HepG2 (cell line): ENCODE data around the gene BDP1. TPM values are rescaled to one million over a fixed set of nuclear protein-coding genes. Genes with fewer than 3 reads are reported as not detected.
"Not testable (repeated sequence)": the region's sequence is repeated elsewhere in the genome, so short reads cannot be mapped to it uniquely, and the experiment has no call there.

Source experiments
- ATAC-seq: fragments of 200-7000 bp; cut with Tn5 transposase; 3 replicates; pipeline ENCODE4 v1.9.1; 2020; ENCODE audit warnings: mild to moderate bottlenecking, moderate library complexity
- BruUV-seq: library from RNA; stranded (reverse); fragments of 400-500 nt; replicated peaks from 2 replicates; lab custom pipeline; 2021; lab: Mats Ljungman, UMichigan
- CTCF ChIA-PET: fragments of 300-600 bp; formaldehyde crosslinking; extraction: SDS; loops from one replicate; lab custom pipeline; 2021; ENCODE audit warnings: low total read pairs, inconsistent platforms, low intra/inter-chr PET ratio; lab: Yijun Ruan, JAX
- POLR2A ChIA-PET: fragments of 350-600 bp; sonication (Branson Sonifier 250); formaldehyde crosslinking; loops from one replicate; lab custom pipeline; 2020; ENCODE audit warnings: antibody characterized with exemption, inconsistent platforms; lab: Yijun Ruan, JAX
- DNase-seq: peaks from one replicate; pipeline ENCODE4 v3.0.0-alpha.2; 2015; ENCODE audit warnings: low spot score
- FAIRE-seq: peaks from 3 replicates; lab custom pipeline; 2011; peaks lifted over from hg19 to GRCh38; lab: Jason Lieb, UNC
- H2AFZ ChIP-seq: one replicate; pipeline ENCODE4 v1.6.1; 2011; ENCODE audit warnings: low read length, inconsistent platforms
- H3K27ac ChIP-seq: fragments of 300-600 bp; 3 replicates; pipeline ENCODE4 v1.8.0; 2011; ENCODE audit warnings: mixed run types, mild to moderate bottlenecking, mixed read lengths, low read length, inconsistent platforms; ENCODE audit not compliant: insufficient read depth; ENCODE audit errors: extremely low read length
- H3K27me3 ChIP-seq, 2 experiments: fragments of 200-600 bp in 1 of 2; 2 replicates in 1 of 2; 3 replicates in 1 of 2; pipeline versions ENCODE4 v1.6.0 to v1.8.0; 2011; ENCODE audit warnings: low read length in 2 of 2, mild to moderate bottlenecking in 2 of 2, moderate library complexity in 2 of 2, inconsistent platforms in 1 of 2; ENCODE audit not compliant: insufficient read depth in 2 of 2, control insufficient read depth in 1 of 2
- H3K36me3 ChIP-seq, 2 experiments: fragments of 200-600 bp in 1 of 2; replicated peaks in 1 of 2; 2 replicates in 1 of 2; 3 replicates in 1 of 2; pipeline versions ENCODE4 v1.5.1 to v1.8.0; 2011; ENCODE audit warnings: low read length in 2 of 2, inconsistent platforms in 1 of 2; ENCODE audit not compliant: insufficient read depth in 2 of 2, control insufficient read depth in 1 of 2
- H3K4me1 ChIP-seq: 2 replicates; pipeline ENCODE4 v1.5.1; 2012; ENCODE audit warnings: low read length, inconsistent platforms; ENCODE audit not compliant: insufficient read depth
- H3K4me2 ChIP-seq: 2 replicates; pipeline ENCODE4 v1.6.0; 2011; ENCODE audit warnings: low read depth, low read length, inconsistent platforms
- H3K4me3 ChIP-seq, 3 experiments: fragments of 200-600 bp in 1 of 3; sonication (generic), shearing (Covaris generic) in 1 of 3; replicated peaks in 1 of 3; 2 replicates each; pipeline ENCODE4 v1.5.1; 2011 to 2016; ENCODE audit warnings: low read length in 3 of 3, inconsistent platforms in 2 of 3, low read depth in 2 of 3, mild to moderate bottlenecking in 2 of 3, control low read depth in 1 of 3, mixed read lengths in 1 of 3; ENCODE audit not compliant: insufficient read depth in 1 of 3
- H3K79me2 ChIP-seq: one replicate; pipeline ENCODE4 v1.6.1; 2011; ENCODE audit warnings: low read length, inconsistent platforms; ENCODE audit not compliant: insufficient read depth
- H3K9ac ChIP-seq: 2 replicates; pipeline ENCODE4 v1.6.0; 2011; ENCODE audit warnings: mild to moderate bottlenecking, low read depth, low read length, inconsistent platforms; ENCODE audit not compliant: insufficient read depth
- H3K9me3 ChIP-seq: 2 replicates; pipeline ENCODE4 v1.5.1; 2012; ENCODE audit warnings: mild to moderate bottlenecking, low read length
- H4K20me1 ChIP-seq: 2 replicates; pipeline ENCODE4 v1.6.0; 2011; ENCODE audit warnings: inconsistent platforms, mild to moderate bottlenecking, low read length, moderate library complexity; ENCODE audit not compliant: insufficient read depth
- AHR ChIP-seq: IDR thresholded peaks from 2 replicates; pipeline ENCODE4 v1.6.1; 2018; ENCODE audit warnings: missing genetic modification reagents, missing compliant biosample characterization
- EHMT2 ChIP-seq: fragments of 200-600 bp; sonication (generic); IDR thresholded peaks from 2 replicates; pipeline ENCODE4 v1.7.0; 2017; ENCODE audit warnings: antibody characterized with exemption, low read depth, low read length, borderline replicate concordance
- GABPB1 ChIP-seq: IDR thresholded peaks from 2 replicates; pipeline ENCODE4 v1.6.1; 2016; ENCODE audit warnings: mild to moderate bottlenecking, missing genetic modification reagents, moderate library complexity, missing compliant biosample characterization
- GPN1 ChIP-seq: sonication (generic); formaldehyde crosslinking; IDR thresholded peaks from 2 replicates; pipeline ENCODE4 v1.5.1; 2020; ENCODE audit warnings: missing genetic modification reagents, borderline replicate concordance
- MBD4 ChIP-seq: IDR thresholded peaks from 2 replicates; pipeline ENCODE4 v1.6.1; 2012; ENCODE audit warnings: low read length, inconsistent platforms, borderline replicate concordance
- PHF21A ChIP-seq: sonication (generic); formaldehyde crosslinking; IDR thresholded peaks from 2 replicates; pipeline ENCODE4 v1.5.0; 2020; ENCODE audit warnings: mild to moderate bottlenecking, missing genetic modification reagents
- TERF1 ChIP-seq: sonication (generic); formaldehyde crosslinking; IDR thresholded peaks from 2 replicates; pipeline ENCODE4 v1.8.0; 2022; ENCODE audit warnings: mild to moderate bottlenecking, missing genetic modification reagents, moderate library complexity
- THAP8 ChIP-seq: sonication (generic); formaldehyde crosslinking; IDR thresholded peaks from 2 replicates; pipeline ENCODE4 v1.5.1; 2020; ENCODE audit warnings: missing genetic modification reagents, mild to moderate bottlenecking, borderline replicate concordance
- THAP9 ChIP-seq: sonication (generic); formaldehyde crosslinking; IDR thresholded peaks from 2 replicates; pipeline ENCODE4; 2020; ENCODE audit warnings: missing genetic modification reagents, mild to moderate bottlenecking, borderline replicate concordance
- ZNF274 ChIP-seq: sonication (generic); formaldehyde crosslinking; IDR thresholded peaks from 2 replicates; pipeline ENCODE4 v1.5.1; 2020; ENCODE audit warnings: mild to moderate bottlenecking, missing genetic modification reagents
- ZNF292 ChIP-seq: sonication (generic); formaldehyde crosslinking; IDR thresholded peaks from 2 replicates; pipeline ENCODE4 v1.8.1; 2022; ENCODE audit warnings: mild to moderate bottlenecking, low read depth, missing genetic modification reagents, borderline replicate concordance
- ZNF329 ChIP-seq: sonication (generic); formaldehyde crosslinking; IDR thresholded peaks from 2 replicates; pipeline ENCODE4 v1.9.0; 2021; ENCODE audit warnings: low read depth, mild to moderate bottlenecking, missing genetic modification reagents
- ZNF496 ChIP-seq: sonication (generic); formaldehyde crosslinking; IDR thresholded peaks from 2 replicates; pipeline ENCODE4 v1.8.1; 2023; ENCODE audit warnings: mild to moderate bottlenecking, moderate library complexity, missing genetic modification reagents; ENCODE audit not compliant: insufficient replicate concordance
- WGBS: methylation state at CpG from one replicate; pipeline ENCODE4 v1.1.6; 2017; ENCODE audit warnings: low lambda C conversion rate; 5-methylcytosine and 5-hydroxymethylcytosine counted together
- in situ Hi-C: cut with HindIII; loops from 2 replicates; pipeline ENCODE4 v1.10.0; 2017; ENCODE audit warnings: low pct_unique_long_range_greater_than_20kb; ENCODE audit not compliant: extremely low pct_ligation_motif_present
- intact Hi-C: fragments of 100-400 bp; cut with micrococcal nuclease; formaldehyde crosslinking; loops from one replicate; pipeline ENCODE4 v1.10.0; 2022; ENCODE audit not compliant: unreplicated experiment
- polyA plus RNA-seq, 8 experiments: library from polyadenylated mRNA; depleted of rRNA in 3 of 8; stranded (reverse) in 7 of 8; unstranded in 1 of 8; fragments of >200 nt; fragmentation: Illumina TruSeq in 4 of 8; extraction: Trizol in 4 of 8; gene quantifications; 2 replicates each; pipeline versions ENCODE4 v1.2.1 to v1.2.3, GENCODE V29; 2011 to 2016; ENCODE audit warnings: low read depth in 4 of 8, missing spikeins in 1 of 8, mixed read lengths in 1 of 8; ENCODE audit not compliant: insufficient read depth in 1 of 8
- total RNA-seq, 5 experiments: library from RNA; depleted of rRNA; stranded (reverse); fragments of >200 nt; fragmentation: Illumina TruSeq; extraction: Trizol; gene quantifications; 2 replicates each; pipeline ENCODE4 v1.2.3, GENCODE V29; 2016; ENCODE audit warnings: low read depth in 1 of 5

Gene BDP1
- total and polyA plus RNA-seq, 2 of the 13 experiments (the other 11 are each of a cell fraction or from before 2014, with no cell fraction given): 10.2 to 22.4 TPM

- Histone ChIP-seq H2AFZ (no peak overlapping the region), H3K9me3 (no peaks in the 10 kb centered on the region), H3K36me3 (peaks cover 7 to 41% of the 10 kb centered on the region in 2 experiments; a peak in 4 of 5 replicates), H4K20me1 (no peaks in the 10 kb centered on the region), H3K4me3 (no peak overlapping the region), H3K27me3 (no peaks in the 10 kb centered on the region), H3K27ac (no peak overlapping the region), H3K9ac (no peak overlapping the region), H3K4me1 (no peaks in the 10 kb centered on the region), H3K79me2 (no peaks in the 10 kb centered on the region), H3K4me2 (no peak overlapping the region)
- ATAC-seq (no peak), FAIRE-seq (no peak), DNase-seq (no peak)
- CTCF ChIA-PET: no interaction called here
- POLR2A ChIA-PET: no interaction called here
- intact Hi-C loops (loop anchor here (10.0 kb wide), 1 partner anchor 217 kb away; no protein-coding TSS in a partner anchor), in situ Hi-C loops (no loop called here)
- 97% methylated on average over 3 of the region's 3 CpGs for WGBS
- no peak for TF ChIP-seq GPN1 (CRISPR knock-in tag)
- no peak for TF ChIP-seq ZNF329 (CRISPR knock-in tag)
- TF ChIP-seq AHR (CRISPR knock-in tag): no peak
- TF ChIP-seq ZNF292: no peak
- TF ChIP-seq TERF1 (CRISPR knock-in tag): no peak
- TF ChIP-seq ZNF496 (CRISPR knock-in tag): no peak
- no peak for TF ChIP-seq THAP9 (CRISPR knock-in tag)
- TF ChIP-seq THAP8 (CRISPR knock-in tag): no peak
- TF ChIP-seq EHMT2: no peak
- no peak for TF ChIP-seq ZNF274 (CRISPR knock-in tag)
- no peak for TF ChIP-seq PHF21A (CRISPR knock-in tag)
- no peak for TF ChIP-seq GABPB1
- no peak for TF ChIP-seq MBD4
- no TSS peak for BruUV-seq
Observed at GRCh38 chr5:71537687-71538086, 82.2 kb downstream of the BDP1 start.

- H3K9ac ChIP-seq, in situ Hi-C loops, FAIRE-seq, H3K27ac ChIP-seq, CTCF ChIA-PET, BruUV-seq, H4K20me1 ChIP-seq, intact Hi-C loops, H3K27me3 ChIP-seq, H3K4me2 ChIP-seq, POLR2A ChIA-PET, DNase-seq, H3K4me1 ChIP-seq, H2AFZ ChIP-seq, H3K9me3 ChIP-seq, ATAC-seq, H3K79me2 ChIP-seq, H3K4me3 ChIP-seq: not testable (repeated sequence)
- 95% methylated on average over 7 of the region's 7 CpGs for WGBS
- peaks cover 6 to 47% of the 10 kb centered on the region in 2 experiments; a peak in 4 of 5 replicates for H3K36me3 ChIP-seq
Observed at GRCh38 chr5:71550885-71551284, 95.4 kb downstream of the BDP1 start.
